ENCODE data around the gene ZCCHC2.

Gene ZCCHC2

DNA sequence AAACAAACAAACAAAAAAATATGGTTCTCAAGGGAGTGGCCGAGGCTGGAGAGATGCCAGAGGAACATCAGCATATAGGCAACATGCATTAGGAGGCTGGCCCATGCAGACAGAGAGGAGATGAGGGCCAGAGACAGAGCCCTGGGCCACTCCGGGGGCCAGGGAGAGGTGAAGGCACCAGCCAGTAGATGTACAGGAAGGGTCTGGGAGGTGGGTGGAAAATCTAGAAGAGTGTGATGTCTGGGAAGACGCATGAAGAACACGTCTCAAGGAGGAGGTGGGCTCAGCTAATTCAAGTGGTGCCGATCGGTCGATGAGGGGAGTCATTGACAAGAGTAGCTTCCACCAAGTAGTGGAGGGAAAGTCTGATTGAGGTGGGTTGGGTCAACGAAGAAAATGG, 79.9 kb downstream of the ZCCHC2 start:
- TF ChIP-seq, protein P1, sequence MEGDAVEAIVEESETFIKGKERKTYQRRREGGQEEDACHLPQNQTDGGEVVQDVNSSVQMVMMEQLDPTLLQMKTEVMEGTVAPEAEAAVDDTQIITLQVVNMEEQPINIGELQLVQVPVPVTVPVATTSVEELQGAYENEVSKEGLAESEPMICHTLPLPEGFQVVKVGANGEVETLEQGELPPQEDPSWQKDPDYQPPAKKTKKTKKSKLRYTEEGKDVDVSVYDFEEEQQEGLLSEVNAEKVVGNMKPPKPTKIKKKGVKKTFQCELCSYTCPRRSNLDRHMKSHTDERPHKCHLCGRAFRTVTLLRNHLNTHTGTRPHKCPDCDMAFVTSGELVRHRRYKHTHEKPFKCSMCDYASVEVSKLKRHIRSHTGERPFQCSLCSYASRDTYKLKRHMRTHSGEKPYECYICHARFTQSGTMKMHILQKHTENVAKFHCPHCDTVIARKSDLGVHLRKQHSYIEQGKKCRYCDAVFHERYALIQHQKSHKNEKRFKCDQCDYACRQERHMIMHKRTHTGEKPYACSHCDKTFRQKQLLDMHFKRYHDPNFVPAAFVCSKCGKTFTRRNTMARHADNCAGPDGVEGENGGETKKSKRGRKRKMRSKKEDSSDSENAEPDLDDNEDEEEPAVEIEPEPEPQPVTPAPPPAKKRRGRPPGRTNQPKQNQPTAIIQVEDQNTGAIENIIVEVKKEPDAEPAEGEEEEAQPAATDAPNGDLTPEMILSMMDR (IDR thresholded peaks at IDR 0.05; ENCODE audit: extremely low read depth, missing control alignments) = no peak
- DNase-seq (ENCODE audit: low spot score) = no peak

DNA sequence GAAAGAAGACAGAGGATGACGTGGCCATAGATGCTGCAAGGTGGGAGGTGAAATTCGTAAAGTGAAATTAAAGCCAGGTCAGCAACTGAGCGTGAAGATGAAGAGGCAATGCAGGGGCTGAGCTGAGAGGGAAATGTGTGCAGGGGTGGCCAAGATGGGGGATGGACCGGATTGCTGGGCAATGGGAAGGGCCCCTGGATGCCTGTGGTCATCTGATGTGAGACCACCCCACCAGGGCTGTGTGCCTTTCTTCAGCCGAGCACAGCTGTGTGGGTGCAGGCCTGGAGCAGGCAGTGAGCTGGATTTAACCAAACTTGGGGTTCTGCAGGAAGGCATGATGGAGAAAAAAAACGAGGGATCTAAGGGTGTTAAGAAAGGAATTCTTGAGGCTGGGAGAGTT, 80.4 kb downstream of the ZCCHC2 start:
- no peak for DNase-seq (ENCODE audit: low spot score)
- TF ChIP-seq, protein P1 (IDR thresholded peaks at IDR 0.05; ENCODE audit: extremely low read depth, missing control alignments) = no peak

DNA sequence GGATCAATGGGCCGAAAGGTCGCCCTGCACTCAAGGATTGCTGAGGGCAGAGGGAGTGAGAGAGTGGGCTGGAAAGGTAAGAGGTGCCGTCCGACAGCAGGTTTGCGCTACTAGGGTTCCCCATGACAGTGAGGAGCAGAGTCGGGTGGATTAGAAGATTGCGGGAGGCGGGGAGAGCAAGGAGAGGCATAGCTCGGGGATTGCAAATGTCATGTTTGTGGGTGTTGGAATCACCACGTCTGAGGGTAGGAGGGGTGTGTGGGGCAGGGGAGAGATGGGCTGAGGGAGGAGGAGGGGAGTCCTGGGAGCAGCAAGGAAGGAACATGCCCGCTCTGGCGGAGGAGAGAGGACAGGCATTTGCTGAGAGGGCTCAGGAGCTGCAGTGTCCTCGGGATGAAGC, 81.2 kb downstream of the ZCCHC2 start:
- TF ChIP-seq, protein P1 (IDR thresholded peaks at IDR 0.05; ENCODE audit: extremely low read depth, missing control alignments) = no peak
- no peak for DNase-seq (ENCODE audit: low spot score)

DNA sequence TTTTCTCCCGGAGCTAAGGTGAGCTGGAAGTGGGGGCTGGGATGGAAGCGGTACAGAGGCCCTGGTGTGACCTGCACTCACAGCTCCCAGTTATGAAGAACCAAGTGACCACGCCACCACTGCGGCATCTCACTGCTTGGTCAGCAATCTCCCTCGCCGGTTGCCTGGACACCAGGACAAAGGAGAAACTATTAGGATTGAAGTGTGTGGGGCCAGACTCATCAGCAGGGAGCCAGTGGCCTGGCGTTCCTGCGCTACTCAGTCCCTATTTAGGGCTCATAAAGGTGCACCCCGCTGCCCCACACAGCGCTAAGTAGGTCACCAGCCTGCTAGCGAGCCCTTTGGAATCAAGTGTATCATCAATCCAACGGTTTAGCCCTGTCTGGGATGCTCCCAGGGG, 82.9 kb downstream of the ZCCHC2 start:
- no peak for DNase-seq (ENCODE audit: low spot score)
- TF ChIP-seq, protein P1 (IDR thresholded peaks at IDR 0.05; ENCODE audit: extremely low read depth, missing control alignments) = no peak

DNA sequence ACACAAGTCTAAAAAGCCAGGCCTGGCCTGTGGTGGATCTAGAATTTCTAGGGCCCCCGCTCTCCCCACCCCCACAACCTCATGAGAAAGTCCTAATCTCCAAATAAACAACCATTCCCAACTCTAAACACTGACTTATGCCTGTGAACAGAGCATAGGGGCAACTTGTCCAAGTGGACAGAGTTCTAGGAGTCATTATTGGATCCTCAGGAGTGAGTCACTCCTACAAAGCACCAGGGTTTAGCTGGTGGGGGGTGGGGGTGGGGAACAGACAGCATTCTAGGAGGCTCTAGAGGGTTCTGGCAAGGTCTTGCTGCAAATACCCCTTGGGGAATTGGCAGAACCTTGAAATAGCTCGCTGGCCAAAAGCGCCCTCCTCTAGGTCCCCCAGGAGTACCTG, 83.3 kb downstream of the ZCCHC2 start:
- TF ChIP-seq, protein P1 (IDR thresholded peaks at IDR 0.05; ENCODE audit: extremely low read depth, missing control alignments) = no peak
- DNase-seq (ENCODE audit: low spot score) = no peak

DNA sequence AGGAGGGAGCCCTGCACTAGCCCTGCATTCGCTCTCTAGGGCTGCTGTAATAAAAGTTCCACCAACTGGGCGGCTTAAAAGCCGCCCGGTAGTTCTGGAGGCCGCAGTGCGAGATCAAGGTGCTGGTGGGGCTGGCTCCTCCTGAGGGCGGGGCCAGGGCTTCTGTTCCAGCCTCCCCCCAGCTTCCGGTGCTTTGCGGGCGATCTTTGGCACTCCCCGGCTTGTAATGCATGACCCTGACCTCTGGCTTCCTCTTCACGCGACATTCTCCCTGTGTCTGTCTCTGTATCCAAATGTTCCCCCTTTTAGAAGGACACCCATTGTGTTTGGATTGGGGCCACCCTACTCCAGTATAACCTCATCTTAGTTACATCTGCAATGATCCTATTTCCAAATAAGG, 84.5 kb downstream of the ZCCHC2 start:
- TF ChIP-seq, protein P1 (IDR thresholded peaks at IDR 0.05; ENCODE audit: extremely low read depth, missing control alignments) = no peak
- DNase-seq (ENCODE audit: low spot score) = no peak

DNA sequence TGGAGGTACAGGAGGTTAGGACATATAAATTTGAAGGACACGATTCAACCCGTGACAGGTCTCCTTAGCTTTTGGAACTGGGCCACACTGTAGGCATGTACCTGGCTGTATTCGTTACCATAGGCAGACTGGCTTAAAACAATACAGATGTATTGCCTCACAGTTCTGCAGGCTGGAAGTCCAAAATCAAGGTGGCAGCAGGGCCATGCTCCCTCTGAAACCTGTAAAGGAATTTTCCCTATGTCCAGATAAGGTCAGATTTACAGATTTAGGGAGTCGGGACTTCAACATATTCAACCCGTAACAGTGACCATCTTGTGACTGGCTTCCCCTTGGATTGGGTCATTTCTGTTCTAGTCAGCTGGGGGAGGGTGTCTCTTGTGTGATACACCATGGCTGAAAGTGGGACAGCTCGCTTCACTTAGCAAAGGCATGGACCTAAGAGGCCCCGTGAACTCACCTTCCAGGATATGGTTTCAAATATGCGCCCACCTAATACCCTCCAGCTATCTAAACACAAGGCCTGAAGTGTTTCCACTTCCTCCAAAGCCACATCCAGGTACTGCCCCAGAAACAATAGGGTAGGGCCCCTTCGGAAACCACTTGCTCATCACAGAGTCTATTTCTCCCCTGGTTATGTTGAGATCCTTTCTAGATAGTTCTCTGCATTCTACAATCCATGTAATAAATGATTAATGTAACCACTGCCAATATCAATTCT, 85.0 kb downstream of the ZCCHC2 start:
- TF ChIP-seq, protein P1 (IDR thresholded peaks at IDR 0.05; ENCODE audit: extremely low read depth, missing control alignments) = no peak
- DNase-seq (ENCODE audit: low spot score) = no peak

Measured in GM20000 (cell line).